Activated CD4-positive, CD25-positive, alpha-beta regulatory T cell treated with anti-CD3 and anti-CD28 coated beads, Interleukin-2, amount 50 U/mL, for 24 hours (primary cell): ENCODE results near the gene TMSB15C.
"Not testable (repeated sequence)": the region's sequence is repeated elsewhere in the genome, so short reads cannot be mapped to it uniquely, and the experiment has no call there.

Experiments used
- ATAC-seq, 2 donors: fragments of 150-1000 bp; cut with Tn5 transposase; one replicate each; pipeline ENCODE4 v1.10.0; 2021; ENCODE audit warnings: mild to moderate bottlenecking in 1 of 2, moderate library complexity in 1 of 2

TMSB15C gene

GRCh38 chrX:104075778-104076445 lies at the start of gene TMSB15C:
TSS of gene TMSB15C (minus strand) at chrX:104076236.
- ATAC-seq, result peak; percentile 99

DNA sequence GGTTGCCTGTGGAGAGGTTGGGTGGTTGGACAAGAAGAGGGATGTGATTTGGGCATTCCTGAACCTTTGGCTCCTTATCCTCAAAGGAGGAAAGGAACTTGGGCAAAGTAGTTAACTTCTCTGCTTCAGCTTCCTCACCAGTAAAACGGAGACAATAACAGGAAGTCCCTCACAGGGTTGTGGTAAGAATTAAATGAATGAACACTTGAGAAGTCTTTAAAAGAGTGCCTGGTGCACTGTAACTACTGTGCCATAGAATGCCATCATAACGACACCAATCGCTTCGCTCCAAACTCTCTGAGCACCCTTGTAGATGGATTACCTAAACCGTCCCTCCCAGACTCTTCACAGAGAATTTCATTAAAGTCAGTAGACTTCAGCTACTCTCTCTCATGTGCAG lies 46.8 kb upstream of the TMSB15C start:
- ATAC-seq, result peak; percentile 56 to 64

DNA sequence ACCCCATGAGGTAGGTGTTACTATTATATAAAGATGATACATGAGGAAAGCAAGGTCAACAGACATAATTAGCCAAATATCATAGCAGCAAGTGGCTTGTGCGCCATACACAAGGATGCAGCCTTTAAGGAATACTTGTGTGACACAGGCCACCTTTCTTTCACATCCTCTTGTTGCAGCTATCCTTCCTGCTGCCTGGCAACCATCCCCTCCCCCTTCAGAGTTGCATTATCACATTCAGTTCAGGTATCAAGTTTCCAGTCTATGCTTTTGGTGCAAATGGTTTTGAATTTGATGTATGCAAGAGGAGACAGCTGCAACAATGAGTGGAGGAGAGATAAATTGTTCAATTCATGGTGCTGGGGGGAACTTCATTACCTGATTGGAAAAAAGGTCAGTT lies 42.7 kb upstream of the TMSB15C start:
- no peak for ATAC-seq

- ATAC-seq, result no peak
Measured at GRCh38 chrX:104117759-104118158, 41.7 kb upstream of the TMSB15C start.

- ATAC-seq, result peak; percentile 56 to 67
Measured at GRCh38 chrX:104113222-104113965, 37.4 kb upstream of the TMSB15C start.

DNA sequence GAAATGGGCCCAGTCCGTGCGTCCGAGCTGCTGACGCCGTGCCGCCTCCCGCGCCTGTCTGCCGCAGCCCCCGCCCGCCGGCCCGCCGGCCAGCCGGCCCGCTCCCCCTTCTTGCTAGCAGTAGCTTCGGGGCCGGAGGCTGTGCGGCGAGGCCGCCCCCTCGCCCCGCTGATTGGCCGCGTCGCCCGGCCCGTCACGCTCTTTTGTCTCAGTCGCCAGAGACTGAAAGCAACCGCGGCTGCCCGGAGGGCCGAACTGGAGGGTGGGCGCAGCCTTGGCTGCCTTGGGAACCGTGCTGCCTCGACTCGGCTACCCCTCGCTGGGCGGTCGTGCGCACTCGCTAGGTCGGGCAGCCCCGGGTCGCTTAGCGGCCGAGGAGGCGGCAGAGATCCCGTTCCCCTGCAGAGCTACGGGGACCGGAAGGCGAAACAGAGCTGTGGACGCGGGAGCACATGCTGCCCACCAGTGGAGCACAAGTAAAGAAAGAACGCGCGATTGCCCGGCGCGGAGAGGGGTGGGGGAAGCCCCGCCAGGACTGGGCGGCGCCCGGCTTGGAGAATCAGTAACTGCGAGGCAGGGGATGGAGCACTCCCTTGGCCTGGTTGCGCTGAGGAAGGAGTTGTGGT lies 36.4 kb upstream of the TMSB15C start, which contains the start of gene ZCCHC18:
Gene ZCCHC18 (plus strand): TSS at position 198 of the 626 bp plus-strand sequence. CDS start 1,589 bp downstream, outside the sequence.
- ATAC-seq, result peak; percentile 56 to 64

GRCh38 chrX:104110491-104111240 lies 34.6 kb upstream of the TMSB15C start:
- peak; percentile 21 to 26 for ATAC-seq

DNA sequence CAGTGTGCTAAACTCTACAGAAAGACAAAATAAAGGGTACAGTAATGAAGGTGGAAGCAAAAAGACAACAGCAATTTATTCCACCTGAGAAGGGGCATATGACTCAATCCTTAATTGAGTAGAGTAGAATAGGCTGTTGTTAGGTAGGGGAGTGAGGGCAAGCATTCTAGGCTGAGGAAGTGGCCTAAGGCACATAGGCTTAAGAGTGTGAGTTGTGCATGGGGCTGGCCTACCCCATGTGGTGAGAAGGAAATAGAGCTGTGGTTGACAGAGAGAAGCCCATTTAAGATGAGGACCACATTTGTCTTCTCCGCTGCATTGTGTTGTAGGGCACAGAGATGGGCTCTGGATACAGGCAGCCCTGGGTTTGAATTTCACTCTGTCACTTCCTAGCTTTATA lies 32.9 kb upstream of the TMSB15C start:
- ATAC-seq, result no peak

GRCh38 chrX:104105330-104106262 lies 29.6 kb upstream of the TMSB15C start:
- ATAC-seq, result no peak

GRCh38 chrX:104104676-104105075 lies 28.6 kb upstream of the TMSB15C start:
- ATAC-seq, result no peak

DNA sequence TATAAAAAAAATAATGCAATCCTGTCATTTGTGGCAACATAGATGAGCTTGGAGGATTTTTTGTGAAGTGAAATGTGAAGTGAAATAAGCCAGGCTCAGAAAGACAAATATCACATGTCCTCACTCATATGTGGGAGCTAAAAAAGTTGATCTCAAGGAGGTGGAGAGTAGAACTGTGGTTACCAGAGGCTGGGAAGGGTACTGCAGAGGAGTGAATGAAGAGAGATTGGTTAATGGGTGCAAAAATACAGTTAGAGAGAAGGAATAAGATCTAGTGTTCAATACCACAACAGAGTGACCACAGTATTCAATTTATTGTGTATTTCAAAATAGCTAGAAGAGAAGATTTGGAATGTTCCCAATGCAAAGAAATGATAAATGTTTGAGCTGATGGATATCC lies 22.9 kb upstream of the TMSB15C start:
- no peak for ATAC-seq

- ATAC-seq, result no peak
Measured at GRCh38 chrX:104098151-104098808, 22.2 kb upstream of the TMSB15C start.

GRCh38 chrX:104085919-104086318 lies 9.9 kb upstream of the TMSB15C start:
- ATAC-seq, result no peak

- no peak for ATAC-seq
Measured at GRCh38 chrX:104085477-104085876, 9.4 kb upstream of the TMSB15C start.

DNA sequence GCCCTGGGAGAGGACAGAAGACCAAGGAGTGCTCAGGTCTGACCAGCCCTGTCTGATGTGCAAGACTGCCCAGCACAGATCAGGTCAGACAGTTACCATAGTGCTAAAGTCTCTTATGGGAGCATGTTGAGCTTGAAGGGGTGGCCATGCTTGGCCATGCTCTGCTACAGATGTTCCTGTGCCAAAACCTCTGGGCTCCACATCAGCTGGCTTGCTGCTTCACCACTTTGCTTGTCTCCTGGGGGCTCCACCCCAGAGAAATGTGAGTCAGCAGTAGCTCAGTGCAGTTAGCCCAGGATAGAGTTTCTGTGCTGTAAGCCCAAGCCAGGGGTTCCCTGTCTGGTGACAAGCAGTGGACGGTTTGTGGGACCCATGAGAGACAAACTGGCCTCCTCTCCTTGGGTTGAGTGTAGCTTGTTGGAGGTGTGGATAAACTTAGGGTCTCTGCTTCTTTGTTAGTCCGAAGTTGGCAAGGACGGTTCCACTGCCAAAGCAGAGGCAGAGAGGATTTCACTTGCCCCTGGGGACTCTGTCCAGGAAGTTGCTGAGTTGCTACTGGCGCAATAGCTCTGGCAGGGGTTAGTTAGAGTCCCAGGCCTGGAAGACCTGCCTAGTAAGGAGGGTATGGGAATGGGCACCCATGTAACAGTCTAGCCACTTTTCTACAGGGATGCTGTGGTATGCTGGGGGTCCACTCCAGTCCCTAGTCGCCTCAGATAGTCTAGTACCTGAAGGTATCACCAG lies 8.7 kb upstream of the TMSB15C start:
- no peak for ATAC-seq

GRCh38 chrX:104084063-104084462 lies 8.0 kb upstream of the TMSB15C start:
- no peak for ATAC-seq

GRCh38 chrX:104077854-104078253 lies 1.8 kb upstream of the TMSB15C start:
- ATAC-seq, result not testable (repeated sequence)

GRCh38 chrX:104062636-104063035 lies 13.4 kb downstream of the TMSB15C start:
- not testable (repeated sequence) for ATAC-seq

DNA sequence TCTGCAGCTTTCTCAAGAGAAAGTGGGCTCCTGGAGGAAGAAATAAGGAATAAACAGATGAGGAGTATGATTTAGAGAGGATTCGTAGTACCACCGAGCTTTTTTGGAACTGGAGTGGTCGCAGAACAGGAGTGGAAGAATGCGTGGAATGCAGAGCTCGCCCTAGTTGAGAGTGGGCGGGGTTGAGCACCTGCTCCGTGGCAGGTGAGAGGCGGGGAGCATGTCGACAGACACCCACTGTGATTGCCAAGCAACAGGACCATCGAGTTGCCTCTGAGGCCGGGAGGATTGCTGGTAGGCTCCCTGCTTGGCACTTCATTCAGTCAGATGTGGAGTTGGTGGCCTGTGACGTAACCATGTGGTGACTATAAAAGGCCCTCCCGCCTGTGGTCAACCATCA lies 21.1 kb downstream of the TMSB15C start:
- not testable (repeated sequence) for ATAC-seq

DNA sequence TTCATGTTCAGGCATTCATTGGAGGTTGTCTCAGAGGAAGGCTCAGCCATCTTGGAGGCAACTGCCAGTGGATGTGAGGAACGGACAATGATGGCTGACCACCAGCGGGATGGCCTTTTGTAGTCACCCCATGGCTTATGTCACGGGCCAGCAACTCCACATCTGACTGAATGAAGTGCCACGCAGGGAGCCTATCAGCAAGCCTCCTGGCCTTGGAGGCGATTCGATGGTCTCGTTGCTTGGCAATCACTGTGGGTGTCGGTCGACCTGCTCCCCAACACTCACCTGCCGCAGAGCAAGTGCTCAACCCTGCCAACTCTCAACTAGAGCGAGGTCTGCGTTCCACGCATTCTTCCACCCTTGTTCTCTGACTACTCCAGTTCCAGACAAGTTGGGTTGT lies 28.9 kb downstream of the TMSB15C start:
- ATAC-seq, result no peak
